NCI-H1930 (cell line): ENCODE results near the gene PIF1.

ENCODE experiments used
- DNase-seq, 2 experiments: peaks; one replicate each; lab custom pipeline; 2025; lab: John Stamatoyannopoulos, UW

PIF1 gene

DNA sequence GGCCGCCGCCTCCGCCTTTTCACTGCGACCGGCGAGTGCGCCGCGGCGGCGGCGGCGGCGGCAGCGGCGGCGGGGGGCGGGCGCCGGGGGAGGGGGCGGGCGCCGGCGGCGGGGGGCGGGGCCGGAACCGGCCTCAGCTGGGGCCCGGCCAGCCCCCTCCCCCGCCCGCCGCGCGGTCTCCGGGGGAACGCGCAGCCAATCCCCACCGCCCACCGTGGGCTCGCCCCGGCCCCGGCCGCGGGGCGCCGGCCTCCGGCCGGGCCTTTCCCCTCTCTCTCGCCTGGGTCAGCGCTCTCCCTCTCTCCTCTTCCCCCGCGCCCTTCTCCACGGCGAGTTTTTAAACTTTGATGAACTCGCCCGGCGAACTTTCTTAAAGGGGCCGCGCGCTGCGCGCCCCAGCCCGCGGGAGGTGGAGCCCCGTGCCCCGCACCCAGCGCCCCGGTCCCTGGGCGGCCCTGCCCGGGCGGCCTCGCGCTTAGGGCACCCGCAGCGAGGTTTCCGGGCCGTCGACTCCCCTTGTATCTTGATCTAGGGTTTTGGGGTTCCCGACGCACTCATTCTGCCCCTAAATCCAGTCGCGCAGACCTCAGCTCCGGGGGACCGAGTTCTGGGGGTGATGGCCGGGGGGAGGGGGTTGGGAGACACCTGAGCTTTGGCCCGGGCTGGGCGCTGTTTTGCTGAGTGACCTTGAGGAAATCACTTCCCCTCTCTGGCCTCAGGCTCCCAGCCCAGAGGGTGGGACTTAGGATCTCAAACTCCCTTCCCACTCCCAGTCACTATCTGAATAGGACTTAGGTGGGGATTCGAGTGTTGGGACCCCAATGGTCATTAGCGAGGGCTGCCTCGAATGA lies 49.7 kb downstream of the PIF1 start, which contains the start of gene RBPMS2:
RBPMS2 (minus strand) TSS at position 39 of the 851 bp plus-strand sequence. CDS start 270 bp downstream, outside the sequence.
- DNase-seq: no peak

DNA sequence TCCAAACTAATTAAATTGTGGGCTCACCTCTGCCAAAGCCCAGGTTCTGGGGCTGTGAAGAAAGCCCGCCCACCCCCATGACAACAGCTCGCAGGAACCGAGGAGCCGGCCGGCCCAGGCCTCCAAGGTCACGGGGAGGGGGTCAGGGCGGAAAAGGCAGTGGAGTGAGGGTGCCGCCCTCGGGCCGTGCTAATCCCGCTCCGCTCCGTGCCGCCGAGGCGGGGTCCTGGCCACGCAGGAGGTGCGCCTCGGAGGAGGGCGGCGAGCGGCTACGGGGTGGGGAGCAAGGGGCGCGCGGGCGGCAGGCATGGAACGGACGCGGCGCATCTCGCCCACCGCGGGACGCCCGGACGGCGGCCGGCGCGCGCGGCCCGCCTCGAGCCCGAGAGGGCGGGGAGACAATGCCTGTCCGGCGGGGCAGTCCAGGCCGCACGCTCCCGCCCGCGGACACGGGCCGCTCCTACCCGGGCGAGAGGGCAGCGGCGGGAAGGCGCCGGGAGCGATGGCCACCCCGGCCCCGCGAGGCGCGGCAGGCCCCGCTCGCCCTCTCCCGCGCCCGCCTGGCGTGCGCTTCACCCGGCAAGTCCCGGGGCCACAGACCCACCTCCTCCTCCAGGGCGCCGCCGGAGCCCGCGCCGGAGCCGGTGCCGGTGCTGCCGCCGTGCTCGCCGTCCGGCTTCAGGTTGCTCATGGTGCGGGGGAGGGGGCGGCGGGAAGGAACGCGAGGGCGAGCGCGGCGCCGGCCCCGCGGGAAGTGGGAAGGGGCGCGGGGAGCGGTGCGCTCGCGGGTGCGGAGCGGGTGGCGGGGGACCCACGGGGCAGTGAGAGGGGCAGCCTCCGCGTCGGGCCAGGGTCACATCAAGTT lies 50.6 kb downstream of the PIF1 start:
- no peak for DNase-seq

DNA sequence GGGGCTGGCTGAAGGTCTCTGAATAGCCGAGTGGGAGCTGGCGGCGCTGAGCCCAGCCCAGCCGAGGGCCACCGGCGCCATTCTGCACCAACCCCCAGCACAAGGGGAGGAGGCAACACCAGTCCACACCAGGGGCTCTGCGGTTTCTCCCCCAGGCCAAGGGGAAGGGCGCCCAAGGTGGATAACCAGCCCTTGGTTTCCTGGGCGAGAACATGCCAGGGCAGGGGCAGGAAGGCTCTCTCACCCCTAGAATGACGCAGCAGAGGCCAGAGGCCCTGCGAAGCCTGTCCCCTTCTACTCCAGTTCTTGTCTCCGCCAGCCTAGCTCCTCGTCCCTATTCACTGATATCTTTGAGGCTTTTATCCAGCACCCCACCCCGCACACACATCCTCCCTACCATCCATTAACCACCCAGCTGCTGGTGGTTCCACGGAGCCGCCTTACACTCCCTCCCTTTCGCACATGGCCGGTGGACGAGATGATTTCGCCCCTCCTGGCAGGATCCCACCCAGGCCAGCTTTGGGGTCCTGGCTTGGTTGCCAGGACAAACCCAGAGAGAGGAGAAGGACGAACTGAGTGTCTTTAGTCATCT lies 51.3 kb downstream of the PIF1 start:
- DNase-seq: no peak

DNA sequence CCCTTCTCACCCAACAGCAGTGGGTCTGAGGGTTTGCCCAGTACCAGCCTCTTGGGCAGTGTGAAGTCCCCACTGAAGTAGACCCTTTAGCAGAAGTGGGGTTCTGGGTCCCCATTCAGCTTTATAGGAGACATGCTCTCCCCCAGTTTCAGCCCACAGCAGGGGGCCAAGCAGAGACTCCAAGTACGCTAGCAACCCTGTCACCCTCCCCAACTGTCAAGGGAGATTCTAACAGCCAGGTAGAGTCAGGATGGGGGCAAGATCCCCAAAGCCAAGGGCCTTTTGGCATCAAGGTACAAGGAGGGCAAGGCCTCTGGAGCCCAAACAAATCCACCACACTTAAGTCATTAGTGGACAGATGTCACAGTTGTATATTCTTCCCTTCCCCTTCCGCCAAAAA lies 51.8 kb downstream of the PIF1 start:
- no peak for DNase-seq

DNA sequence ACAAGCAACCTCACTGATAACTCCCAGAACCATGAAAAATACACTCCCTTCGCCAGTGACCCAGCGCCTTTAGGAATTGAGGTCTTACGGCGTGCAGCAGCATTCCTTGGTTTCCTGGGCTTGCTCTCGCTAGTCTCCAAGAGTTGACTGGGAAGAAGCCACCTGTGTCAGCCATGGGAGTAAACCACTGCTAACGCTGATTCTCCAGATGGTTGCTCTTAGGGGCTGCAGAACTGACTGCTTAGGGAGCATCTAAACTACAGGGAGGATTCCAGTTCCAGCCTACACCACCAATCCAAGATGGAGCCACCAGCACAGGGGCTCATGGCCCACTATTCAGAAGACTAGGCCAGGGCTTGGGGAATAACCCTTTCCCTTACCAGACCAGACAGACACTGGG lies 52.5 kb downstream of the PIF1 start:
- DNase-seq: no peak

DNA sequence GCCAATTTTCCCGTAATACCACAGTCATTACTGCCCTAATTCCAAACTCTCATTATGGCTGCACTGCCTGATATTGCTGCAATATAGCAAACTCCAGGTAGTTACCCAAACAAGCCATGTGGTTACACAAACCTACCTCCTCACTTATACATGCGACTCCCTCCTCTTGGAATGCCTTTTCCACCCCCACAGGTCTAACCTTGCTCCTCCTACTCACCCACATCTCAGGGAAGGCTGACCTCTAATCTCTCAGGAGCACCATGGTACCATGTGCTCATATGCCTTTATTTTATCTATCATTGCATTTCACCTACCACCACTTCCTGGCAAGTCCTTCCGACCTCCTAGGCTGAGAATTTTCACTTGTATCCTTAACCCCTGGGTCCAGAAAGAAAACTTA lies 53.0 kb downstream of the PIF1 start:
- DNase-seq: no peak

DNA sequence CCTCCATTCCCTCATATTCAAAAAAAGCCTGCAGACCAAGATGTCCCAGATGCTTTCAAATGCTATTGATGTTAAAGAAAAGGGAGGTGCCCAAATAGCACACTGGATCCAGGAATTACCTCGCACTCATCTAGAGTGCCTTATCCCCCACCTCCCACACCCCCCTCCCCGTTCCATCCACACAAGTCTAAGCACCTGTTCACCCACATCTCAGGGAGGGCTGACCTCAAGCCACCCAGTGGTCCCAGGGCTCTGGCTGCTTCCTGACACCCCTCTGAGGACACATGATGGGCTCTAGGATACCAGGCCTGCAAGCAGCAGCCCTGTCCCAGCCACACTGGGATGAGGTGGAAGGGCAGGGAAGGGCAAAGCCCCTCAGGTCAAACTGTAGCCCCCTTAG lies 54.8 kb downstream of the PIF1 start:
- DNase-seq: no peak

DNA sequence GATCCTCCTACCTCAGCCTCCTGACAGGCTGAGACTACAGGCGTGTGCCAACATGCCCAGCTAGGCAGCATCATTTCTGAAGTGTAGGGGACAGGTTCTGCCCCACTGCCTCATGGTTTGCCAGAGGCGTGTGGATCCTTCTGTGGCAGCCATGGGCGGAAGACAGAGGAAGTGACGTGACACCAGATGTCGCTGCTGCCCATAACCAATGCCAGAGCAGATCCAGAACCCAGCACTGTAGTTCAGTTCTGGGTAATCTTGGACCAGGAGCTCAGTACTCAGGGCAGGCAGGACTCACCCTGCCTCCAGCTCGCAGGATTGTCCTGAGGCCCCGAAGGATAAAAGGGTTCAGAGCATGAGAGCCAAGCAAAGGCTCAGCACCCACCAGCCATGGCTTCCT lies 58.2 kb downstream of the PIF1 start:
- DNase-seq: no peak

DNA sequence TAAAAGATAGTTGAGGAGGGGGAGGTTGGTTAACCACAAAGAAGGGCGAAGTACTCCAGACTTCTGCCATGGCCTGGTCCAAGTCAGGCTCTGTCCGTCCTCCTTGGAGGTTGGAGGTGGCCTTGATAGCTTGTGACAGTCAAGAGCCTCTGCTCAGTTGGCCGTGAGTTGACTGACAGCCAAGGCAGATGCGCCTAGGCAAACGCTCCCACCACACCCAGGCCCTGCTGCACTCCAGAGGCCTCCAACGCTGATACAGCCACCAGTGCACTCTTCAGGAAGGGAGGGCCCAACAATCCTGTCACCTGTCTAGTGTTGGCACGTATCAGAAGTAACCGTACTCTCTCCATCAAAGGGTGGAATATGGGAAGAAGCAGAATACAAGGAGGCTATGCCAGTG lies 59.4 kb downstream of the PIF1 start:
- DNase-seq: no peak
